Activated T-cell treated with anti-CD3 and anti-CD28 coated beads, Interleukin-2, amount 50 U/mL, for 24 hours (primary cell): ENCODE results near the gene CYP26B1.
A peak's percentile ranks its signal among the peaks of the same experiment; 100 is the strongest.

Source experiments
- DNase-seq: peaks from one replicate; pipeline ENCODE4 v3.0.0-alpha.2; 2020
- H3K27ac Mint-ChIP-seq: 2 replicates; pipeline ENCODE4 v1.8.0; 2020; ENCODE audit warnings: mild to moderate bottlenecking, mixed read lengths
- H3K27me3 Mint-ChIP-seq: 2 replicates; pipeline ENCODE4 v1.8.0; 2020; ENCODE audit warnings: mixed read lengths
- H3K36me3 Mint-ChIP-seq: 2 replicates; pipeline ENCODE4 v1.8.0; 2020; ENCODE audit warnings: low read depth, mixed read lengths
- H3K4me1 Mint-ChIP-seq: 2 replicates; pipeline ENCODE4 v1.8.0; 2020; ENCODE audit warnings: low read depth, mixed read lengths
- H3K4me3 Mint-ChIP-seq: 2 replicates; pipeline ENCODE4 v1.8.0; 2020; ENCODE audit warnings: mild to moderate bottlenecking, moderate library complexity, mixed read lengths
- H3K9me3 Mint-ChIP-seq: 2 replicates; pipeline ENCODE4 v1.8.0; 2020; ENCODE audit warnings: mixed read lengths

CYP26B1 gene

GRCh38 chr2:72147303-72147971 is at the start of gene CYP26B1:
Gene CYP26B1 (minus strand): TSS chr2:72147862. CDS start chr2:72147834, 28 bp downstream.
- H3K36me3 Mint-ChIP-seq, result no peaks in the 10 kb centered on the region
- peaks cover 49% of the 10 kb centered on the region for H3K4me1 Mint-ChIP-seq
- peaks cover 80% of the 10 kb centered on the region for H3K27me3 Mint-ChIP-seq
- no peaks in the 10 kb centered on the region for H3K9me3 Mint-ChIP-seq
- peak within 1 kb of the TSS; percentile 72 for H3K4me3 Mint-ChIP-seq
- H3K27ac Mint-ChIP-seq, result no peak within 1 kb of the TSS
- DNase-seq, result peak; percentile 40

GRCh38 chr2:72193723-72194122 is 46.1 kb upstream of the CYP26B1 start:
- Mint-ChIP-seq H3K4me1 (no peaks in the 10 kb centered on the region), H3K4me3 (no peak overlapping the region), H3K27me3 (no peaks in the 10 kb centered on the region), H3K36me3 (peaks cover 1% of the 10 kb centered on the region), H3K27ac (no peak overlapping the region), H3K9me3 (peaks cover 6% of the 10 kb centered on the region)
- no peak for DNase-seq

- peaks cover 7% of the 10 kb centered on the region for H3K9me3 Mint-ChIP-seq
- no peak overlapping the region for H3K4me3 Mint-ChIP-seq
- H3K27me3 Mint-ChIP-seq, result no peaks in the 10 kb centered on the region
- no peak for DNase-seq
- H3K4me1 Mint-ChIP-seq, result no peaks in the 10 kb centered on the region
- H3K27ac Mint-ChIP-seq, result no peak overlapping the region
- H3K36me3 Mint-ChIP-seq, result peaks cover 3% of the 10 kb centered on the region
These were observed 43.8 kb upstream of the CYP26B1 start for GRCh38 chr2:72191441-72191840.

GRCh38 chr2:72185206-72185605 is 37.5 kb upstream of the CYP26B1 start:
- Mint-ChIP-seq H3K4me3 (no peak overlapping the region), H3K9me3 (peaks cover 3% of the 10 kb centered on the region), H3K36me3 (peaks cover 3% of the 10 kb centered on the region), H3K27me3 (no peaks in the 10 kb centered on the region), H3K27ac (no peak overlapping the region), H3K4me1 (no peaks in the 10 kb centered on the region)
- DNase-seq, result no peak

- H3K9me3 Mint-ChIP-seq, result no peaks in the 10 kb centered on the region
- H3K36me3 Mint-ChIP-seq, result peaks cover 15% of the 10 kb centered on the region
- H3K27me3 Mint-ChIP-seq, result no peaks in the 10 kb centered on the region
- DNase-seq, result no peak
- no peaks in the 10 kb centered on the region for H3K4me1 Mint-ChIP-seq
- no peak overlapping the region for H3K27ac Mint-ChIP-seq
- H3K4me3 Mint-ChIP-seq, result no peak overlapping the region
These were observed 35.8 kb upstream of the CYP26B1 start for GRCh38 chr2:72183466-72183865.

GRCh38 chr2:72183016-72183415 is 35.4 kb upstream of the CYP26B1 start:
- no peak for DNase-seq
- Mint-ChIP-seq H3K36me3 (peaks cover 18% of the 10 kb centered on the region), H3K27ac (no peak overlapping the region), H3K4me3 (no peak overlapping the region), H3K4me1 (no peaks in the 10 kb centered on the region), H3K27me3 (no peaks in the 10 kb centered on the region), H3K9me3 (no peaks in the 10 kb centered on the region)

GRCh38 chr2:72182547-72182946 is 34.9 kb upstream of the CYP26B1 start:
- H3K4me3 Mint-ChIP-seq, result no peak overlapping the region
- H3K27me3 Mint-ChIP-seq, result no peaks in the 10 kb centered on the region
- H3K27ac Mint-ChIP-seq, result no peak overlapping the region
- no peaks in the 10 kb centered on the region for H3K9me3 Mint-ChIP-seq
- H3K4me1 Mint-ChIP-seq, result no peaks in the 10 kb centered on the region
- peaks cover 22% of the 10 kb centered on the region for H3K36me3 Mint-ChIP-seq
- DNase-seq, result no peak

GRCh38 chr2:72181616-72182015 is 34.0 kb upstream of the CYP26B1 start:
- DNase-seq, result no peak
- Mint-ChIP-seq H3K27ac (no peak overlapping the region), H3K4me3 (no peak overlapping the region), H3K36me3 (peaks cover 24% of the 10 kb centered on the region), H3K9me3 (no peaks in the 10 kb centered on the region), H3K27me3 (no peaks in the 10 kb centered on the region), H3K4me1 (no peaks in the 10 kb centered on the region)

- Mint-ChIP-seq H3K9me3 (no peaks in the 10 kb centered on the region), H3K4me1 (no peaks in the 10 kb centered on the region), H3K27me3 (no peaks in the 10 kb centered on the region), H3K36me3 (peaks cover 24% of the 10 kb centered on the region), H3K27ac (no peak overlapping the region), H3K4me3 (no peak overlapping the region)
- DNase-seq, result no peak
These were observed 32.7 kb upstream of the CYP26B1 start for GRCh38 chr2:72180351-72180750.

- H3K9me3 Mint-ChIP-seq, result no peaks in the 10 kb centered on the region
- peaks cover 24% of the 10 kb centered on the region for H3K36me3 Mint-ChIP-seq
- no peak for DNase-seq
- H3K27ac Mint-ChIP-seq, result no peak overlapping the region
- no peaks in the 10 kb centered on the region for H3K27me3 Mint-ChIP-seq
- no peaks in the 10 kb centered on the region for H3K4me1 Mint-ChIP-seq
- H3K4me3 Mint-ChIP-seq, result no peak overlapping the region
These were observed 30.9 kb upstream of the CYP26B1 start for GRCh38 chr2:72178551-72178950.

- Mint-ChIP-seq H3K27me3 (no peaks in the 10 kb centered on the region), H3K4me1 (no peaks in the 10 kb centered on the region), H3K4me3 (no peak overlapping the region), H3K27ac (no peak overlapping the region), H3K9me3 (no peaks in the 10 kb centered on the region), H3K36me3 (peaks cover 24% of the 10 kb centered on the region)
- no peak for DNase-seq
These were observed 28.6 kb upstream of the CYP26B1 start for GRCh38 chr2:72176281-72176680.

GRCh38 chr2:72175636-72176035 is 28.0 kb upstream of the CYP26B1 start:
- no peaks in the 10 kb centered on the region for H3K27me3 Mint-ChIP-seq
- H3K9me3 Mint-ChIP-seq, result no peaks in the 10 kb centered on the region
- DNase-seq, result no peak
- no peak overlapping the region for H3K27ac Mint-ChIP-seq
- H3K36me3 Mint-ChIP-seq, result peaks cover 24% of the 10 kb centered on the region
- no peak overlapping the region for H3K4me3 Mint-ChIP-seq
- H3K4me1 Mint-ChIP-seq, result no peaks in the 10 kb centered on the region

GRCh38 chr2:72173640-72174321 is 26.1 kb upstream of the CYP26B1 start:
- no peaks in the 10 kb centered on the region for H3K9me3 Mint-ChIP-seq
- H3K4me1 Mint-ChIP-seq, result no peaks in the 10 kb centered on the region
- DNase-seq, result no peak
- no peaks in the 10 kb centered on the region for H3K27me3 Mint-ChIP-seq
- H3K4me3 Mint-ChIP-seq, result no peak overlapping the region
- H3K27ac Mint-ChIP-seq, result no peak overlapping the region
- H3K36me3 Mint-ChIP-seq, result peaks cover 15% of the 10 kb centered on the region

- Mint-ChIP-seq H3K27ac (no peak overlapping the region), H3K4me3 (no peak overlapping the region), H3K36me3 (peaks cover 2% of the 10 kb centered on the region), H3K27me3 (no peaks in the 10 kb centered on the region), H3K4me1 (no peaks in the 10 kb centered on the region), H3K9me3 (no peaks in the 10 kb centered on the region)
- DNase-seq, result no peak
These were observed 24.8 kb upstream of the CYP26B1 start for GRCh38 chr2:72172478-72172877.

- no peak overlapping the region for H3K4me3 Mint-ChIP-seq
- no peaks in the 10 kb centered on the region for H3K36me3 Mint-ChIP-seq
- H3K27ac Mint-ChIP-seq, result no peak overlapping the region
- no peak for DNase-seq
- H3K27me3 Mint-ChIP-seq, result peaks cover 13% of the 10 kb centered on the region
- no peaks in the 10 kb centered on the region for H3K4me1 Mint-ChIP-seq
- H3K9me3 Mint-ChIP-seq, result no peaks in the 10 kb centered on the region
These were observed 18.6 kb upstream of the CYP26B1 start for GRCh38 chr2:72166279-72166678.
